HG03135 (cell line): Measurements from ENCODE around the gene ADAMTS15.

Experiments
- ATAC-seq: cut with Tn5 transposase; IDR thresholded peaks from one replicate; pipeline ENCODE4 v1.9.1; 2021; ENCODE audit warnings: mild to moderate bottlenecking, moderate library complexity; ENCODE audit not compliant: unreplicated experiment

ADAMTS15 gene, protein sequence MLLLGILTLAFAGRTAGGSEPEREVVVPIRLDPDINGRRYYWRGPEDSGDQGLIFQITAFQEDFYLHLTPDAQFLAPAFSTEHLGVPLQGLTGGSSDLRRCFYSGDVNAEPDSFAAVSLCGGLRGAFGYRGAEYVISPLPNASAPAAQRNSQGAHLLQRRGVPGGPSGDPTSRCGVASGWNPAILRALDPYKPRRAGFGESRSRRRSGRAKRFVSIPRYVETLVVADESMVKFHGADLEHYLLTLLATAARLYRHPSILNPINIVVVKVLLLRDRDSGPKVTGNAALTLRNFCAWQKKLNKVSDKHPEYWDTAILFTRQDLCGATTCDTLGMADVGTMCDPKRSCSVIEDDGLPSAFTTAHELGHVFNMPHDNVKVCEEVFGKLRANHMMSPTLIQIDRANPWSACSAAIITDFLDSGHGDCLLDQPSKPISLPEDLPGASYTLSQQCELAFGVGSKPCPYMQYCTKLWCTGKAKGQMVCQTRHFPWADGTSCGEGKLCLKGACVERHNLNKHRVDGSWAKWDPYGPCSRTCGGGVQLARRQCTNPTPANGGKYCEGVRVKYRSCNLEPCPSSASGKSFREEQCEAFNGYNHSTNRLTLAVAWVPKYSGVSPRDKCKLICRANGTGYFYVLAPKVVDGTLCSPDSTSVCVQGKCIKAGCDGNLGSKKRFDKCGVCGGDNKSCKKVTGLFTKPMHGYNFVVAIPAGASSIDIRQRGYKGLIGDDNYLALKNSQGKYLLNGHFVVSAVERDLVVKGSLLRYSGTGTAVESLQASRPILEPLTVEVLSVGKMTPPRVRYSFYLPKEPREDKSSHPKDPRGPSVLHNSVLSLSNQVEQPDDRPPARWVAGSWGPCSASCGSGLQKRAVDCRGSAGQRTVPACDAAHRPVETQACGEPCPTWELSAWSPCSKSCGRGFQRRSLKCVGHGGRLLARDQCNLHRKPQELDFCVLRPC

GRCh38 chr11:130448416-130449309, at the start of gene ADAMTS15:
Gene ADAMTS15 (plus strand): TSS chr11:130448645. CDS start chr11:130448974, 329 bp downstream.
- no peak for ATAC-seq

DNA sequence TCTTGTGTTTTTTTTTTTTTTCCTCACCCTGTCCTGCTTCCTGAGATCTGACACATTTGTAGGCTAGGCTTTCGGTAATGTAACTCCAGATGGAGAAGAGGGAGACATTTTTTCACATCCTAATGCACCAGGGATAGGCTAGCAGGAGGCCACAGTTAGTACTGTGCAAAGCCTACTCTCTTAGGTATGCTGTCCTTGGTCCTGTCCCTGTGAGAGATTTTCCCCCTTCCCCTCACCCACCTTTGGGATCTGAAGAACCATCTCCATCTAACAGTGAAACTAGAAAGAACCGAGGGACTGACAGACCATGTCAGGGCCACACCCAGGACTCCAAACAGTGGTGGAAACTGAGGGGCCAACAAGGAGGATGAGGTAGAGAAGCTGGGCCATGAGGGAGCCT, 49.2 kb upstream of the ADAMTS15 start:
- ATAC-seq = no peak

- ATAC-seq = no peak
Observed at GRCh38 chr11:130400781-130401483, 47.5 kb upstream of the ADAMTS15 start.

- ATAC-seq = no peak
Observed at GRCh38 chr11:130402570-130402969, 45.9 kb upstream of the ADAMTS15 start.

DNA sequence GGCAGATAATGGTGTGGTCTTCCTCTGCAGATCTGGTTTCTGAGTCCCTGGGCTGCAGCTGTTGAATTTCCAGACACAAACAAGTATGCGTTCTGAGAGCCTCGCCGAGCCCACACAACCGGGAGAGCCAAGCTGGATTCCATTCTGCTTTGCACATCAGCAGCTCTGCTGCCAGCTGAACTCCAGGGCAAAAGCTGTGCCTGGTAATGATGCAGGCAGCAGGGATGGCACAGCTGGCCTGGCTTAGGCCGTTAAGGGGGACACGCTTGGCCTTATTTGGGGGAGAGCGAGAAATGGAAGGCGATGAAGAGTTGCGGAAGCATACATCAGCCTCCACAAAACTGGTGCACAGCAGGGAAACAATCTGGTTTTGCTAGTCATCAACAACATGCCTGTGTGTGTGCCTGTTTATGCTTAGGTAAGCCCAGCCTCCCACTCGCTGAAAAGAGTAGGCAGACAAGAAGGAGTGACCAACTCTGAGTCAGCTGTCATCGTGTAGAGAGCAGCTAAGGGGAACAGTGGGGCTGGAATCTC, 45.1 kb upstream of the ADAMTS15 start:
- ATAC-seq = no peak

DNA sequence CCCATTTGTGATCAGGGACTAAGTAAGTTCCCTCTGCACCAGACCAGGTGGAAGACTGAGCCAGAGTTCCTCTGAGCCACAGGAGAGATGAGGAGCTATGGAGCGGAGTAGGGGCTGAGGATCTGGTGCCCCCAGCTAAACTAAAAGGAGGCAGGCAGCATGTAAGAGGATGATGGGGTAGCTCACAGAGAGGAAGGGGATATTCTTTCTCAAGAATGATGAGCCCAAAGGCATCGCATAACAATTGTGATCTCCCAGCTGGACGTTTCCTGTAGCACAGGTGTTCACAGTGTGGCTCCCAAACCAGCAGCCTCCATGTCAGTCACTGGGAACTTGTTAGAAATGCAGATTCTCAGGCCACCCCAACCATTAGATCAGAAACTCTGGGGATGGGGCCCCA, 44.5 kb upstream of the ADAMTS15 start:
- ATAC-seq = no peak

DNA sequence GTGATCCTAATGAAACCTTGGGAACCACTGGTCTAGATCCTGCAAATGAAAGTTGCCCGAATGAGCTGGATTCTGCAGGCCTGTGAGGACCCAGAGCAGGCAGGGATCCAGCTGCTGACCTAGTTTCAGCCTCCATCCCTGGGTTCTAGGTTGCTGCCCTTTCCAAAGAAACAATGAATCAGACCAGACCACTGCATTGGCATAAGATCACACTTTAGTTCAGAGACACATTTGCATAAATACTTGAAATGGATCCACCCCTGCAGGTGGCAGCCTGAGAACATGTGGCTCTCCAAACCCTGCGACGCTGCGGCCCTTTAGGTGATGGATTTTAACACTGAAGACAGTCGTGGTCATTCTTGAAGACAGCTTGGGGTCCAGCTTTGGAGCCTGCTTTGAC, 43.7 kb upstream of the ADAMTS15 start:
- ATAC-seq = no peak

DNA sequence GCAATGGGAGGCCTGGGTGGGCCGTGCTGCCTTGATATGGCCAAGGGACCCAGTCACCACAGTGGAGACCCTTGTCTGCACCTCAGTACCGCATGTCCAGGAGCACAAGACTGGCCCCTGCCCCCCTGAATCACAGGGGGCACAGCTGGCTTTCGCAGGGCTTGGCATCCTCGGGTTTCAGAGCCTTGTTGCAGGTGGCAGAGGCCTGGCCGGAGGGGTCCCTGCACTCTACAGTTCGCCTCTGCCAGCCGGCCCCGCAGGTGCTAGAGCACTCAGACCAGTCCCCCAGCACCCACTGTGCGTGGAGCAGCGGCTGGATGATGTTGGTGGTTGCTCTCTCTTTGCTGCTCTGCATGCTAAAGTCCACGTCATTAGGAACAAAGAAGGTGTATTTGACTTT, 43.0 kb upstream of the ADAMTS15 start:
- no peak for ATAC-seq

DNA sequence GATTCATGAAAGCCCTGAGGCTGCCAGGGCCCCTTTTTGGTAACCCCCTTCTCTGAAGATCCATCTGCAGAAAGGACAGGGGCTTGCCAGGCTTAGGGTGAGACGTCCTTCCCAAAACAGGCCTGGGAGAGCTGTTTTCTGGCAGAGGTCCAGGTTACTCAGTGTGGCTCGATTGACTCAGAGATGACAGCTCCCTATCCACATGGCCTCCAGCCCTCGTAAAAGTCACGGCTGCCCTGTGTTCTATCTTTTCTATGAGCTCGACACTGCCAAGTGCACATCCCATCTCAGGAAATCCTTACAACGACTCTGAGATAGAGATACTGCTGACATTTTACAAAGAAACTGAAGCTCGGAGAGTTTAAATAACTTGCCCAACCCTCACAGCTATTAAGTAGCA, 40.5 kb upstream of the ADAMTS15 start:
- no peak for ATAC-seq

- no peak for ATAC-seq
Observed at GRCh38 chr11:130408401-130408890, 40.0 kb upstream of the ADAMTS15 start.

GRCh38 chr11:130408901-130409300, 39.5 kb upstream of the ADAMTS15 start:
- no peak for ATAC-seq

DNA sequence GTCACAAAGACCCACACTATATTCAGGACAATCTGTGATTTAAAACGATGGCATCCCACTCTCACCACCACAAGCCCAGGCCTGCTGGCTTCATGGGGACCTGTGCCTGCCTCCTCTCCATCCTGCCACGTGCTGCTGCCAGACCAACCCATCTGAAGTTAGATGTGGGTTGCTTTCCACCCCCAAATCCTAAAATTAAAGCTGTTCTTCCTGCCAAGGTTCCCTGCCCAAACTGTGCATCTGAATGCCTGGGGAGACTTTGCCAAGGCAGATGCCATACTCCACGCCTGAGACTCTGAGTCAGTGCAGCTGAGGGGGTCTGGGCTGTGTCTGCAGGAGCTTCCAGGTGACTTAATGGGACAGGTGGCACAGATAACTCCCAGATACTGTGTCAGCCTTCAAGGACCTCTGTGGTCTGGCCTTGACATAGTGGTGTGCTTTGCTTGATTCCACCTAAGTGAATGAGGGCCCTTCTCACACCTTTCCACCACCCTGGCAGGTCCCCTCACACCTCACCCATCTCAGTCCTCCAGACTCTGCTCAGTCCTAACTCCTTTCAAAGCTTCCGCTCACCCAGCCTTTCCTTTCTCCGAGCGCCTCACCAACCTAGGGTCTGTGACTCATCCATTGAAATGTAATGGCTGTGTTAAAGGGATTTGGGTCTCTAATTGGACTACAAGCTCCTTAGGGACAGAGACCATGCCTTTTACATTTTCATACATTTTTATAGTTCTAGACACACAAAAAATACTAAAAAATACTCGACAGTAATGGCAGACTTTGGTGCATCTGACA, 38.7 kb upstream of the ADAMTS15 start:
- no peak for ATAC-seq

DNA sequence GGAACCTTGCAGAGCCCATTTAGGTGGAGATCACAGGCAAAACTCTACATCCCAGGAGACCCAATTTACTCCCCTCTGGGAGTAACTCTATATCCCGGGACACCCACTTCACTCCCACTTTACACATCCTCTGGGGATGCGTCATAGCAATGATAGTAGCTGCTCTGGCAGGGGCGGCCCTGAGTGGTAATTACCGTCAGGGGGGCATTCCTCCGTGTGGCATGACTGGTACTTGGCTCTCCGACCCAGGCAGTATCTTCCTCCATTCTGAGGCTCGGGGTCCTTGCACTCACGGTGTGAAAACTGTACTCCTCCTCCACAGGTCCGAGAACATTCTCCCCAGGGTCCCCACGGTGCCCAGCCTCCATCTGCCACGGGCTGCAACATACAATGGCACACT, 37.2 kb upstream of the ADAMTS15 start:
- ATAC-seq = no peak

- no peak for ATAC-seq
Observed at GRCh38 chr11:130413405-130414106, 34.9 kb upstream of the ADAMTS15 start.

GRCh38 chr11:130414107-130415080, 34.1 kb upstream of the ADAMTS15 start:
- ATAC-seq = no peak

DNA sequence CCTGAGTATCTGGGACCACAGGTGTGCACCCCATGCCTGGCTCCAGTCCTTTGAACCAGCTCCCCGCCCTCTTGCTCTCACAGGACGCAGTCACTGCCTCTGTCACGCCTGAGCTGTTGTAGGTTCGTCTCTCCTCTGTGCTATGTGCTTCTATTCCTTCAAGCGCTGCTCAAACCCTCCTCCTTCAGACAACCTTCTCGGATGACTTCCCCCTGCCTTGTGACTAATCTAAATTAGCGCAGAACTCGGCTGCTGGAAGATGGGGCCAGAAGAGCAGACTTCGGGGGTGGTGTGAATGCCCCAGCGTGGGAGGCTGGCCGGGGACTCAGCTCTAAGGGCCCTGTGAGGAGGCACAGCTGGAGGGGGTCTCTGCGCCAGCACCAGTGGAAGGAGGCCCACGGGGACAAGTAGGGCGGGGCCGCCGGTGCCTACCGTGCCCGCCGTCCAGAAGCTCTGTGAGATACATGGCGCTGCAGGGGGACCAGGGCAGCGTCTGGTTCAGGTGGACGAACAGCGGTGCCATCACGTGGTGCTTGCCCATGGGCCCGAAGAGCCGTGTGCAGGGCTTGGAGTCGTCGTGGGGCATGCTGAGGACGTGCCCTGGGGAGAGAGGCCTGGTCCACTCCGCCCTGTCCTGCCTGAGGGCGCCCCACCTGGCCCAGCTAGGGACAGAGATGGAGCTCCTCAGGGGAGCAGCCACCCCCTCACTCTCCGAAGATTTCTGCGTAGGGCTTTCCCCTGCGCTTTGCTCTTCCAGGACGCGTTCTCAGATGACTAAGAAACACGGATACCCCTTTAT, 32.5 kb upstream of the ADAMTS15 start:
- no peak for ATAC-seq
